Measurements from ENCODE around the gene VPS33B.
"Not testable (repeated sequence)": the region's sequence is repeated elsewhere in the genome, so short reads cannot be mapped to it uniquely, and the experiment has no call there.

VPS33B gene

GRCh38 chr15:91027677-91028076 is 5.3 kb upstream of the VPS33B start:
- no peak for DNase-seq

GRCh38 chr15:91023720-91024119 is 1.3 kb upstream of the VPS33B start:
- DNase-seq = no peak

GRCh38 chr15:91022832-91023129 is 387 bp upstream of the VPS33B start:
- no peak for DNase-seq

DNA sequence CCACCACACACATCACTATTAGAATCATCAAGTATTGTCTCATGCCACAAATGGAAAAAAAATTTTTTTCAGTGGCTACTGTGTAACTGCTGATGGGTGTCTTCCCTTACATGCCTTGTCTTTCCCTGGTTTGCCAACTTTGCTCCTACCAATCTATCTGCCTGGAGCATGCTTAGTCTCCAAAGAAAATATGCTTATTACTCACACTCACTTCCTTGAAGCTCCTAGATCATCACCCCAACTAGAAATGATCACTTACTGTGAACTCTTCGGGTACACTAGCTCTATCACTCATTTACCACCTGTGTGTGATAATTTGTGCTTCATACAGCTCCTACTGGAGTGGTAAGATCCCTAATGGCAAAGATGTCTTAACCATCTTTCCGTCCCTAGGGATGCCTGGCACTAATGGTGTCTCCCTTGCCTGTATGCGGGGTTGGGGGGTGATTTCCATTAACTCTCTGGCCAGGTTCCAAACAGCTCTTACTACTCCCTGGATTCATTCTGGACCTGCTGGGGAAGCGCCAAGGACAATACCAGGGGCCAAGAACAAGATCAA is 799 bp downstream of the VPS33B start:
- DNase-seq = no peak

DNA sequence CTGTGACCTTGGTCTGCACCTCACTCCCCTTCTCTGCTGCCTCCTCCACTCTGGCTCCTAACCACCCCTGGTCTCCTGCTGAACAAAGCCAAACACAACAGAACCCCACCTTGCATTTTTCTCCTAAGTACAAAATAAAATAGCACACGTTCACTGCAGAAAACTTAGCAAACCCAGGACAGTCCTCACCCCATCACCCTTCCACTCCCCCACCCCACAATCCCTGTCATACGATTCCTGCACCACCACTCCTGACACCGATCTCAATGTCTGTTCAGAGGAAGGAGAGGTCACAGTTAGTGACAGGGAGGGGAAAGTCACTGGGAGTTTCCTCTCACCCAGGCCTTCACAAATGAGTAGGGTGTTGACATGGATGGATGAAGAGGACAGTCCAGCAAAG is 4.2 kb downstream of the VPS33B start:
- no peak for DNase-seq

DNA sequence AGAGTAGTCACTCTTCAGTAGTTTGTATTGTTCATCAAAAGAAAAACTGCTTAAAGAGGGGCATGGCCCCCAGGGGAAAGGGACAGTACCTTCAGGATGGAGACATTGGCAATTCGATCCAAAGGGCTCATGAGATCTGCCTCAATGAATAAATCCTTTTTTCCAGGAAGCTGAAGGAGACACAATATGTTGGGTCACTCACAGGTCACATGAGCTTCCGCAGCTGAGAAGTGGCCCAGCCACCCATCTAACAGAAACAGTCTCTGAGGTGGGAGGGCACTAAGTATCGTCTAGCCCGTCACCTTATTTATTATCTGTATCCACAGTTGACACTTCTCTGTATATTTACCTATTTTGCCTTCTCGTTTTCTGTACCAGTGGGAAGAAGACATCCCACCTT is 4.7 kb downstream of the VPS33B start:
- no peak for DNase-seq

DNA sequence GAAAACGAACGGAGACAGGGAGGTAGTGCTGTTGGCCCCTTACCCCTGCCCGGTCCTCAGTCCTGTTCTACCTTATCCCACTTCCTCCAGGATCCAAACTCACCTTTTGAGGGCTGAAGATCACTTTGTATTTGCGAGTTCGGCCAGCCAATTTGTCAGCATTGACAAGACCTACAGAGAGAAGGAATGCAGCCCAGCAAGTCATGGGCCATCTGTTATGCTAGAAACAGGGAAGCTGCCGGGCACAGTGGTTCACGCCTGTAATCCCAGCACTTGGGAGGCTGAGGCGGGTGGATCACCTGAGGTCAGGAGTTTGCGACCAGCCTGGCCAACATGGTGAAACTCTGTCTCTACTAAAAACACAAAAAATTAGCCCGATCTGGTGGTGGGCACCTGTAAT is 8.7 kb downstream of the VPS33B start:
- DNase-seq = not testable (repeated sequence)

DNA sequence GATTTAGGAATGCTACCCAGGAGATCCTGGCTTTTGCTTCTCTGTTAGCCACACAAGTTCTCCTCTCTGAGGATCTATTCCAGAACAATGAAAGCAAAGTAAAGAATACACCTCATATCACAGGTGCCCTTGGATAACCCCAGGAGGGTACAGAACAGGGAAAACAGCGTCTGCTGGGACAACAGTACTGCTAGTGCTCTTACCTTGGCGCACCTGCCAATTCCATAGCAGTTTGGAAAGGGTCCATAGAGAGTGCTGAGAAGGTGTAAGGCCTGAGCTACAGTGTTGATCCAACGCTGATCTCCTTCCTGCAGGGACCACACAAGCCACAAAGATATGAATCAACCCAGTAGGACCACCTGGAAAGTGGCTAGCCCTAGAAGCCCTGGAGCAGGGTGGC is 15.1 kb downstream of the VPS33B start:
- no peak for DNase-seq

GRCh38 chr15:91001209-91001608 is 21.2 kb downstream of the VPS33B start:
- DNase-seq = no peak

- no peak for DNase-seq
Observed at GRCh38 chr15:90998737-90999136, 23.7 kb downstream of the VPS33B start.

GRCh38 chr15:90994417-90995311 is 27.7 kb downstream of the VPS33B start, which contains the start of gene PRC1:
Gene PRC1 (minus strand): TSS chr15:90994535. CDS start chr15:90994417, 118 bp downstream.
- peak; percentile 92 to 96 (median 94) for DNase-seq

- peak in 1 of 6 experiments; percentile 22 for DNase-seq
Observed at GRCh38 chr15:90994059-90994416, 28.4 kb downstream of the VPS33B start.

DNA sequence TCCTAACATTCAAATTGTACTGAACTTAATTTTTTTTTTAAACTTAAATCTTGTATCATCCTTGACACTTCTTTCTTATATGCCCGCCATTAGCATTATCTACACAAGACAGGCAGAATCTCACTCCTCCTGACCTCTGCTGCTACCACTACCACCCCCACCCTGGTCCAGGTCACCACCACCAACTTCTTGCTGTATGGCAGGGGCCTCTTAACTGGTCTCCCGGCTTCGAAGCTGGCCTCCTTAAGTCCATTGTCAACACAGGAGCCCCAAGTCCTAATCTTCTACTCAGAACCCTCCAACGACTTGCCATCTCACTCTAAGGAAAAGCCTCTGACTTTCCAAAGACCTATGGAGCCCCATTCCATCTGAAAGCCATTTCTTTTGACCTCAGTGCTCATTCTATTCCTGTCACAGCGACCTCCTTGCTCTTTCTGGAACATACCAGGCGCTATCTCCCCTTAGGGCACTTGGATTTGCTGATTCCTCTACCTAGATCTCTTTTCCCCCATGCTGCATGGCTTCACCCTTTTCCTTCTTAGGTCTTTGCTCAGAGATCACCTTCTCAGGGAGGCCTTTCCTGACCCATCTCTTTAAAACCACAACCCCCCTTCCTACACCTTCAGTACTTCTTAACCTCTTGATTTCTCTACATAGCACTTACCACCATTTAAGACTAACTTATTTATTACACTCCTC is 30.7 kb downstream of the VPS33B start:
- DNase-seq = no peak

- DNase-seq = no peak
Observed at GRCh38 chr15:90990446-90990845, 31.9 kb downstream of the VPS33B start.

- DNase-seq = no peak
Observed at GRCh38 chr15:90989040-90989768, 33.2 kb downstream of the VPS33B start.

DNA sequence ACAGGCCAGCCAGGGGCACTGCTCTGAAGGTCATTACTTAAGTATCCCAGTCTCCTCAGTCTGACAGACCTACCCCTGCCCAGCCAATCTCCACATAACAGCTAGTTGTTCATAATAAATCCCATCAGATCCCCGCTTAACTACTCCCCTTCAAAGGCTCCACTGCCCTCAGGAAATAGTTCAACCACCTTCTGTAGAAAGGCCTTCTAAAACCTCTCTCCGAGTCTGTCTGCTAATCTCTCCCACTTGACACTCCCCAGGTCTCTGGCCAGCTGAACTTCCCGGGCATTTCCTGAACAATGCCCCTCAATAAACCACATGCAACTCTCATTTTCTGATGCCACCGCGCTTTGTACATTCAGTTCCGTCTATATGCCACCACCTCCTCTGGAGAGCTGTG is 34.1 kb downstream of the VPS33B start:
- DNase-seq = no peak

DNA sequence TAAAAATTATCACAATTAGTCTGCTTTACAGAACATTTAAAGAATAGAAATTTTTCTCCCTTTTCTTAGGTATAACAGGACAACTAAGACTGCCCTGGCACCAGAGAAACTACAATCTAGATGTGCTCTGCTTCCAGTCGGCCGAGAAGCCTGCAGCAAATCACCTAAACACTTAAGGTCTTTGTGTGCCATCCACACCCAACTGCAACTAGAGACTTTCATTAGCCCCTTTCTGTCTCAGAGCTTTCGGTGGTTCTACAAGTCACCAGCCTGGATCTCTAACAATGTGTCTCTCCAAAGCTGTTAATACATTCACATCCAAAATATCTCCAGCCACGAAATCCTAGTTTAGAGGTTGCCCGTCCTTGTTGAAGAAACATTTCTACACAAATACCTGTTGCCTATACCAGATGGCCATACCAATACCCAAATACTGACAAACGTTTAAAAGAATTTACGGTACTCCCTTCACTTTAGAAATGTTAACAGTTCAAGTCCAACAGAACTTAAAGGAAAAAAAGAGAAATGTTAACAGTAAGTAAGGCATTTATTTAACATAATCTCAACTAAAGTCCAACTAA is 34.7 kb downstream of the VPS33B start:
- DNase-seq = no peak

DNA sequence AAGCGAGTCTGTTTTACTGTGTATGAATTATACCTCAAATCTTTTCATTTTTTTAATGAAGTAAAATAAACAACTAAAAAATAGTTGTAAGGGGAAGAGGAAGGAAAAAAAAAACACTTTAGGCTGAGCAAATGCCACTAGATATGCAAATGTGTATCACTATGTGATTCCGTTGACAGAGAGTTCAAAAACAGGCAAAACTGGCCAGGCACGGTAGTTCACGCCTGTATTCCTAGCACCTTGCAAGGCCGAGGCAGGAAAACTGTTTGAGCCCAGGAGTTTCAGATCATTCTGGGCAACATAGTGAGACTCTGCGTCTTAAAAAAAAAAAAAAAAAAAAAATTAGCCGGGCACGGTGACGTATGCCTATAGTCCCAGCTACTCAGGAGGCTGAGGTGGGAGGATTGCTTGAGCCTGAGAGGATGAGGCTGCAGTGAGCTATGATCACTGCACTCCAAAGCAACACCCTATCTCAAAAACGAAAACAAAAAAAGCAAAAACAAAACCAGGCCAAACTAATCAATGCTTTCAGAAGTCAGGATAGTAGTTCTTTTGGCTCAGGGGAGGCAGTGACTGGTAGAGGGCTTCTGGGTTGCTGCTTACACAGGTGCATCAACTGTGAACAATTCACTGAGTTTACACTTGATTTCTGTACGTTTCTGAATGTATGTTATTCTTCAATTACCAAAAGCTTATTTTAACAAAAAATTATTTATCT is 35.4 kb downstream of the VPS33B start:
- DNase-seq = no peak

GRCh38 chr15:90982135-90982534 is 40.3 kb downstream of the VPS33B start:
- DNase-seq = no peak

GRCh38 chr15:90981681-90982080 is 40.7 kb downstream of the VPS33B start:
- no peak for DNase-seq

DNA sequence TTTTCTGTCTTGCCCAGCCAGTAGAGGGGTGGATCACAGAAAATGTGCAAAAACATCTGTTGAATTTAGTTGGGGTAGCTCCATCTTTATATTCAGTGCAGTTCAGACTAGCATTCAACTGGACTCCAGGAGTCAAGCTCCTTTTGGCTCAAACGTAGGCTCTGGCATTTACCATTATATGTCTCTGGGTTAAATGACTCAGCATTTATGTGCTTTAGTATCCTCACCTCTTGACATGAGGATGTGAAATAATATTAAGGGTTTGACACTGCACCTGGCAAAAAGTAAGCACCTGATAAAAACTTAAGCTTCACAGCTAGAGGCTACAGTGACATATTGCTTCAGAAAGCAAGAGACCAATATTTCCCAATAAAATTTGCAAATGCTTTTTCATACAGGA is 42.8 kb downstream of the VPS33B start:
- no peak for DNase-seq

GRCh38 chr15:90974216-90974615 is 48.2 kb downstream of the VPS33B start:
- no peak for DNase-seq
